GM19324 (cell line): ENCODE results near the gene CPXM1.
"Not testable (repeated sequence)": the region's sequence is repeated elsewhere in the genome, so short reads cannot be mapped to it uniquely, and the experiment has no call there.

Experiments used
- ATAC-seq: cut with Tn5 transposase; IDR thresholded peaks from one replicate; pipeline ENCODE4 v1.9.1; 2021; ENCODE audit warnings: mild to moderate bottlenecking, moderate library complexity; ENCODE audit not compliant: unreplicated experiment, low FRiP score

Gene CPXM1

DNA sequence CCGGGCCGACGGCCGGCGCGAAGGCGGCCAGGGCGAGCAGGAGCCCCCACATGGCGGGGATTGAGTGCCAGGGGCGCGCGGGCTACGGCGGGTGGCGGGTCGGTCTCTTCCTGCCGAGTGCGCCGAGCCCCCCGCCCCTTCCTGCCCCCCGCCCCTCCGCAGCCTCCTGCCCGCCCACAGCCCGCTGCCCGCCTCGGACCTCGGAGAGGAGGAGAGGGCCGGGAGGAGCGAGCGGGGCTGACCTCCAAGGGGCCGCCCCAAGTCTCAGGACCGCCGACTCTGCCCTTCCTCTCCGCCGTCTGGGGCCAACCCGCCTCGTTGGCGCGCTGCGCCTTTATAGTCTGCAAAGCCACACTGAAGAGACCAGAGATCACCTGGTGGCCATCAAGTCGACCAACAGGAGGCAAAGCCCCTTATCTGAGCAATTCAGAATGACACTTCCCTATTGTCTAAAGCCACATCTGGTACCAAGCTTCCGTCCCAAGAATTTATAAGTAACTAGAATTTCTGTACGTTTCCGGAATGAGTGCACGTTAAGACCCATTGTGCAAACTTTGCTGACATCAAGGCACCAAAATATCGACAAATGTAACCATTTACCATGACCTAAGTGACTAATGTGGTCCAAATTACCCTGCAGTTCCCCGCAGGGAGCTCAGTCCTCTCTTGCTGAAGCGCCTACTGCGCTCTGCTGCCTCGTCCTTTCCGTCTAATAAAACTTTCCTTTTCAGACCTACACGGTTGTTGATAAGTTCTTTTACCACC, at the start of gene CPXM1:
CPXM1 (minus strand) TSS at position 107 of the 765 bp plus-strand sequence; CDS start at position 52, 55 bp downstream.
- ATAC-seq = peak; percentile 42

DNA sequence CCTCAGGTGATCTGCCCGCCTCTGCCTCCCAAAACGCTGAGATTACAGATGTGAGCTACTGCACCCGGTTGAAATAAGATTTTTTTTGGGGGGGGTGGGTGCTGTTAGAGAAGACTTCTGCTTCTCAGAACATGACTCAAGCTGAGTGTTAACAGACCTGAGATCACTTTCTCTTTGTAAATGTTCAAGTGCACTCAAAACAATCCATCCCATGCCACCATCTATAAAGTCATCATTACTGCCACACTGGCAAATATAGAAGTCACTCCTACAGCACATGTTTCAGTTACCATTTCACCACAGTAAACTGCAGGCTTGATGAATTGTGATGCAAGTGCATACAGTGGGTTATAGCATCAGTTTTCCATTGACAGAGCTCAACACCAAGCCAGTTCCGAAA, 49.1 kb upstream of the CPXM1 start:
- no peak for ATAC-seq

DNA sequence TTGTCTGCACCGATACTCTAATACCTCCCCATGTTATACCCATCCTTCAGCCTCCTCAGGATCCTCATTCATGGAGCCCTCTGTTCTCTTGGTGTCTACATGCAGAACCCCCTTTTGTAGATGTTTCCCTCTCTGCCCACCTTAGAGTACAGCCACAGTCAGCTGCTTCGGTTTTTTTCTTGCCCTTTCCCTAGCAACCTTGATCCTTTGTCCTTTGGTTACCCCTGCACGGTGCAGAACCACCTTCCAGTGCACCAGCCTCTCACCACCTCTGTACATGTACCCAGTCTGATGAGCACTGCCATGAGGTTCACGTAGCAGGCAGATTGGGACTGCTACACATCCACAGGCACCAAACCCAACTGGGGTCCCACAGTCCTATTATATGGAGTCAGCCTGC, 47.4 kb upstream of the CPXM1 start:
- no peak for ATAC-seq

DNA sequence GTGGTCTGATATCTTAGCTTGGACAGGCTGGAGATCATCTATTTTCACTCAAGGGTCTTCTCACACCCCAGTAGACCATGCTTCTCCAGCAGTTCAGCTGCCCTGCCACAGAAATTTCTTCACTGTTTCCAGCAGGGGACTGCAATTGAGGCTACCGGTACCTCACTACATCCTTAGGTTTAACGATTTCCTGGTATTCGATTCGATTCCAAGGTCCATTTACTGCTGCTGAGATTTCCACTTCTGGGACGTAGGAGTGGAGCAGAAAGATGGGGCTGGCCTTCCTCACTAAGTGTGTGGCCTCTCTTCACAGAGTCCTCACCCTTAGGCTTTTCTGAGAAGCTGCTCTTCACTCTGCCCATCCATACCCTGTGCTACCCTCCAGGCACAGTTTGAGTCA, 46.3 kb upstream of the CPXM1 start:
- no peak for ATAC-seq

DNA sequence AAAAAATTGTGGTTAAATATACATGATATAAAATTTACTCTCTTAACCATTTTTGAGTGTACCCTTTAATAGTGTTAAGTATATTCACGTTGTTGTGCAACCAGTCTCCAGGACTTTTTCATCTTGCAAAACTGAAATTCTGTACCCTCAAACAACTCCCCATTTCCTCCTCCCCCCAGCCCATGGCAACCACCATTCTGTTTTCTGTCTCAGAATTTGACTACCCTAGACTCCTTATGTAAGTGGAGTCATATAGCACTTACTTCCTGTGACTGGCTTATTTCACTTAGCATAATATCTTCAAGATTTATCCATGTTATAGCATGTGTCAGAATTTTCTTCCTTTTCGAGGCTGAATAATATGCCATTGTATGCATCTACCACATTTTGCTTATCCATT, 45.2 kb upstream of the CPXM1 start:
- ATAC-seq = no peak

DNA sequence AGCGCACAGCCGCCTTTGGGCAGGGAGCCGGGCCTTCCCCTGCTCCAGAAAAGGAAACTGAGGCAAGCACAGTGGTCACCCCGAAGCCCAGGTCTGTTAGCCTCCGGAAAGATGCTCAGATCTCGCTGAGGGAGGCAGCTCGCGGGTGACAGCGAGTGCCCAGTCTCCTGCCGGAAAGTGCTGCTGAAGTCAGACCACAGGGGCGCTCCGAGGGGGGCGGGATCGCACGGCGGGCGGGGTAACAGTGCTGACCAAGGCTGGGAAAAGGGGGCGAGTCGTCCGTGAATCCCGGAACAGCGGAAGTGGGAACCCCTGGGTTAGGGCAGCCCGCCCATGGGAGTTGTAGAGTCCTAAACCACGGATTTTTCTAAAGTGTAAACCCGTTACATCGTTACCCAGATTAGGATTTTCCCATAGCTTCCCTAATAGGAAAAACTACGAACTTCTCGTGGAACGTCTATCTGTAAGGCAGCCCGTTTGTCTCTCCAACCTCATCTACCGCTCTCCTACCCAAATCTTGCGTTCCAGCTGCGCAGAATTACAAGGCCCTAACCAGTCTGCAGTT, 40.6 kb upstream of the CPXM1 start:
- ATAC-seq = peak; percentile 33

DNA sequence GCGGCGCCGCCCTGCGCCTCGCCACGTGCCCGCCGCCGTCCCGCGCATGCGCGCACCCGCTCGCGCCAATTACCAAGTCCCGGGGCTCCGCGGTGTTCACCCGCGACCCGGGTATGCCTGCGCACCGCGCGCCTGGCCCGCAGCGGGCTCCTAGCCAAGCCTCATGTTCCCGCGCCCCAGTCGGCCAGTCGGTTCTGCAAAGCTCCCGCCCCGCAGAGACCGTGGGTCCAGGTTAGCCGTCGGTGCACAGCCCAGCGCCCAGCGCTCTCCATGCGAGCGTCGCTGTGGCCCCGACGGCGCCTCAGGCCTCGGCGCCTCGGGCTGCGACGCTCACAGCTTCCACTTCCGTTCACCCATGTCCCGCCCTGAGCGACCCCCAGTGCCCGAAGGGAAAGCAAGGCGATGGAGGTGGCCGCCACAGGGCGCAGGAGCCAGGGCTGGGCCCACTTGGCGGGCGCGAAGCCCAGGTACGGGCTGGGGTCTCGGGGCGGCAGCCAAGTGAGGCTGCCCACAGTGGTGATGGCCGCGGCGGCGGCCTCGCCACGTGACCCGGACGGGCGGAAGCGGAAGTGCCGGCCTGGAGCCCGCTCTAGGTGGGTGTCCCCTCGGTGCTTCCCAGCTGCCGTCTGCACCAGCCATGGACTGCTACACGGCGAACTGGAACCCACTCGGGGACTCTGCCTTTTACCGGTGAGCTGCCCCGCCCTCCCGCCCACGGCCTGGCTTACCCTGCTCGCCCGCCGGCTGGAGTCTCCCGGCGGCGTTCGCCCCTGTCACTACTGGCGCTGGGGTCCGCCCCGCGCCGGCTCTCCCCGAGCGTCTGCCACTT, 39.9 kb upstream of the CPXM1 start, which contains the start of the genes PCED1A and VPS16:
PCED1A (minus strand) TSS at position 518 of the 829 bp plus-strand sequence. CDS start 743 bp downstream, outside the sequence.
VPS16 (plus strand) TSS at position 608 of the 829 bp plus-strand sequence; CDS start at position 638, 30 bp downstream.
- peak; percentile 91 for ATAC-seq

DNA sequence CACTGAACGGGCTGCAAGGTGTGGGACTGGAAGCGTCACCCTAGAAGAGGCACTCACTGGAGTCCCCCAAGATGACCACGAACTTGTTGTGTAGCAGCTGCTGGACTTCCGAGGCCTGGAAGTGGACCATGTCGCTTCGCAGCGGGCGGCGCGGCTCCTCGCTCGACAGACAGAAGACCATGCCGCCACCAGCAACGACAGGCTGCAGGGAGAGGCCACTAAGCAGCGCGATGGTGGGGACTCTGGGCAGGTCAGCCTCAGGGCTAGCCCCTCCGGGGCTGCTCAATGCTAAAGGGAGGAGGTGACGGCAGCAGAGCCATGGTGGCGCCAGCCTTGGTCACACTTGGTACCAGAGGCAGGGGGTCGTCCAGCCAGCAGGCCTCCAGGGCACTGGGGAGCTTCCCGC, 39.3 kb upstream of the CPXM1 start:
- ATAC-seq = no peak

DNA sequence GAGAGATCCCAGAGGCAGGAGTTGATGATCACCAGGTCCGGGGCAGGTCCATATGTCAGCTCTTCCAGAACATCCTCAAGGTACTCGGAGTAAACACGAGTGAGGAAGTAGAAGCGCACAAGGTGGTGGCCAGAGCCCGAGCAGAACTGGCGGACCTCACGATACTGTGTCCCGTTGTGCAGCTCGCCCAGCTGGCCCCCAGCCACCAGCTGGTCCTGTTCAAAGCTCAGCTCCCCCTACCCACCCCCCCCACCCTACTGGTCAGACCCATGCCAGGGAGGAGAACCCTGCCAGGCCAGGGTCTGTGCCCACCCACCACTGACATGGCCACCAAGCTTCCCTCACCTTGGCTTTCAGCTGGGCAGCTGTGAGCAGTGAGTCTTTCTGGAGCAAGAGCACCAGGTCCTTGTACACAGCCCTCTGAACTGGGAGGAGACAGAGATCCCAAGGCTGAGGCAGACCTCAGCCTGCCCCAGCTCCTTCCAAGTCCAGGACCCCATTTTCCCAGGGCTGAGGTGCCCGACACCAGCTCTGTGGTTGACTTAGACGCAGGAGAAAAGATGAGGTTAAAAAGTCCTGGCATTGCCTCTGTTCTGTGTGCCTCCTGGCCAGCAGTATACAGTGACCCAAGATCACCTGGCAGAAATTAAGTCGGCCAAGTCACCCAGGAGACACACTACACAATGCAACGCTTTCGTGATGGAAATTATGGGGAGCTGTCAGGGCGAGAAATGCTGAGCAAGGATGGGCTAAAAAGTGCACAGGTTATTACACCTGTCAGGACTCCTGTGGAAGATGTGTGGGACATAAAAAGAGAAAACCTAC, 38.6 kb upstream of the CPXM1 start:
- no peak for ATAC-seq

DNA sequence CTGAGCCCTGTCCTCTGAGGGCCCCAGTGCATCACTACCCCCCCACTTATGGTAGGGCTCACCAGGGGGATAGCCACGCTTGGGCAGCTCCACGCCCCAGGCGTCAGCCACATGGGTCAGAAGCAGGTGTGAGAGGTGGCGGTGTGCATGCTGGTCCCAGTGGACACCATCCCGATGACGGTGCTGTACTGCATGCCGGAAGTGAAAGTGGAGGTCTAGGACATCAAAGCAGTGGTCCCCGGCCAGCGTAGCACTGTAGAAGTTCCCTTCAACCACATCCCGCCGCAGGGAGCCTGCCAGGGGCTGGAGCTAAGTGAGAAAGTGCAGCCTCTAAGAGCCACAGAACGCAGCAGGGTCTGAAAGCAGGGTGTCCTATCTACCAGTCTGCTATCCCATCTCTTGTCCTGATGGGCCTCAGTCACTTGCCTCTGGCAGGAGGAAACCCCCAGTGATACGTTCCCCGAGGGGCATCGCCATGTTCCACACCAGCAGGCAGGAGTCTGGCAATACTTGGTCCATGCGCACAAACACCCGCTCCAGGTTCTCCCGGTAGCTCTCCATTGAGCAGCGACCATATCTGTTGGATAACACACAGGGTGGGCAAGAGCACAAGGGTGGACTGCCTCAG, 37.9 kb upstream of the CPXM1 start:
- ATAC-seq = no peak

DNA sequence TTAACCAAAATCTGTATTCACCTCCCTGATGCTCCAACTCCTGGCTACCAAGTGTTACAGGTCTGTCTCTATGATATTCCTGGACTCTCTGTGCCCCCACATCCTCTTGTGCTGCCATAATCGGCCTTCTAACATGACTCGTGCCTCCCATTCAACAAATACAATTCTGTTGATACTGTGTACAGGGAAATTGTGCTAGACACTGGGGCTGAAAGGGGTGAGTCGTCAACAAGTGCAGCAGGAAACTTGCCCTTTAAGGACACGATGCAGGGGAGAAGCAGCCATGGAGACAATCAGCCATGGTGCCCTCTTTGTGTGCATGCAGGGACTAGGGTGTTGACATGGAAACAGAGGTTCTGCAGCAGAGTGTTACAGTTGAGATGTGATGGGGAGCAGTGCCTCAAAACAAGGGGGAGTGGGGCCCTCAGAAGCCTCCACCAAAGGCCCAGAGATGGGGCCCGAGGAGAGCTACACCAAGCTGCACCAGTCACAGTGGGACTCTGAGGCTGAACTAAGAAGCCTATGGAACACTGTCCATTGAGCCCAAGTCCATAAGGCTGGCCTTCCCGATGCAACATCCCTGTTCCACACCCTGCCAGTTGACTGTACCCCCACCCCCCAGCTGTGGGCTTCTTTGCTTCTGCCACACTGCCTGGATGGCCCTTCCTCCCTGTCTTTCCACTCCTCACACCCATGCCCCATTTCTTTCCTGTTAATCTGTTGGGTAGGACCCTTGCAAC, 37.0 kb upstream of the CPXM1 start:
- ATAC-seq = no peak

DNA sequence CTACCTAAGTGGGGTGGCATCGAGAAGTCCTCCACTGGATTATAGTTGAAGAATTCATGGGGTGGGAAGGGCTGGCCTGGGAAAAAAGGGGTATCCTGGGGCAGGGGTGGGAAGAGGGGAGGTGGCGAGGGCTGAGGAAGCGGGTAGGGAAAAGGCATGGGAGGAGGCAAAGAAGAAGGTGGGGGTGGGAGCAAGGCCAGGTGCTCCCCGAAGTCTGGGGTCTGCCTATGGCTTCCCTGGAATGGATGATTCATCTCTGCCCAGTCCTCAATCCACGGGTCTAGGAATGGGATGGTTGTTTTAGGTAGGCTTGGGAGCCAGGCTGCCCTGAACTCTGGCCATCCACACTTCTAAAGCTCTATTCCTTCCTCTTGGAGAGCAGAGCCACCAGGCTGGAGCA, 35.6 kb upstream of the CPXM1 start:
- ATAC-seq = no peak

DNA sequence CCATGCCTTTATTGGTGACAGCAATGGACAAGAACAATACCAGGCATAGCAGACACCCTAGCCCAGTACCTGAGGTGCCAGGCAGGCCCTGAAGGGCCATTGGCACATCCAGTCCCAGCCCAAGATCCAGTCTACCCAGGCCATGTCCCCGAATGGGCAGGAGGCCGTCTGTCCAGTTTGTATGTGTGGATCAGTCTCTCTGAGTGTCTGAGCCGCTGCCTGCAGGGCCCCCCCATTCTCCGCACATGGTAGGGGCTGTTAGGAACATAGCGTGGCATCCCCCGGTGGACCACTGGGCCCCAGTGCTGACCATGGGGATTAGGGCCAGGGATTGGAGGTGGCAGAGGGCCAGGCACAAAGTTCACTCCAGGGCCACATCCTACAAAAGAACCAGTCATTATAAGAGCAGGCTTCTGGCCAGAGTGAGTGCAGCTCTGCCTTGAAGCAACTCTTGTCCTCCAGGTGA, 34.9 kb upstream of the CPXM1 start:
- ATAC-seq = no peak

DNA sequence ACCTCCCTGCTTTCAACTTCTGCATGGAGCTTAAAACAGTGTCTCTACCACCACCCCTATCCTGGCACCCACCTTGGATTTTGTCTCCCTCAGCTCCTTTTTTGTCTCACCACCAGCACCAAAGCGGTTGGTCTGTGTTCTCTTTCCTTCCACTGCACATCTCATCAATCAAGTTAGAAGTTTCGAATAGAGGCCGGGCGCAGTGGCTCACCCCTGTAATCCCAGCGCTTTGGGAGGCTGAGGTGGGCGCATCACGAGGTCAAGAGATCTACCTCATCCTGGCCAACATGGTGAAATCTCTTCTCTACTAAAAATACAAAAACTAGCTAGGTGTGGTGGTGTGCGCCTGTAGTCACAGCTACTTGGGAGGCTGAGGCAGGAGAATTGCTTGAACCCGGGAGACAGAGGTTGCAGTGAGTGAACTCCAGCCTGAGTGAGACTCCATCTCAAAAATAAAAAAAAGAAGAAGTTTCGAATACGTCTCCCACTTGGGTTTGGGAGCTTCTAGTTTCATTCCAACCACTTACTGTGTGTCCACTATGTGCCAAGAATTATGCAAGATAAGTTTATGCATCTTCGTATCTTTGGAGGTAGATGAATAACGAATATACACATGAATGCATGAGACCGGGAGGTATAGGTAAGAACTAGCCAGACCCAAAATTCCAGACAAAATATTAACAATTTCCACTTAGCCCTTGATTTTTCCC, 34.1 kb upstream of the CPXM1 start:
- no peak for ATAC-seq

DNA sequence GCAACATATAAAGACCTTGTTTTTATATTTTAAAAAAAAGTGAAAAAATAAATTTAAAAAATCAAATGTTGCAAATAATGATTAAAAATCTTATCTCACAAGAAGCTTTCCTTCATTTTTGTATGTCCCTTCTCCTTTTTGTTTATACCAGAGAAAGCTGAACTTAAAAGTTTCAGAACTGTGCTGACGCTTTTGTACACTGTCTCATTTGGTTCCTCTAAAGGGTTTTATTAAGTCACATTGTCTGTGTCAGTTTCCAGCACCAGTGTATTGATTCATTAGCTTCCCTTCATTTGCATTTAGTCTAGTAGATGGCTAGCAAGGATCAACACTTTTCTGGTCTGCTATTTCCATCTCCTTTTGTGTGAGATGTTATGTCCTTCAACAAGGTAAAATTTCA, 33.3 kb upstream of the CPXM1 start:
- ATAC-seq = no peak

DNA sequence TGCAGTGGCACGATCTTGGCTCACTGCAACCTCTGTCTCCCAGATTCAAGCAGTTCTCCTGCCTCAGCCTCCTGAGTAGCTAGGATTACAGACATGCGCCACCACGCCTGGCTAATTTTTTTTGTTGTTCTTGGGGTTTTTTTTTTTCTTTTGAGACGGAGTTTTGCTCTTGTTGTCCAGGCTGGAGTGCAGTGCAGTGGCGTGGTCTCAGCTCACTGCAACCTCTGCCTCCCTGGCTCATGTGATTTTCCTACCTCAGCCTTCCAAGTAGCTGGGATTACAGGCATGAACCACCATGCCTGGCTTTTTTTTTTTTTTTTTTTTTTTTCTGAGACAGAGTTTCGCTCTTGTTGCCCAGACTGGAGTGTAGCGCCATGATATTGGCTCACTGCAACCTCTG, 30.8 kb upstream of the CPXM1 start:
- ATAC-seq = not testable (repeated sequence)

DNA sequence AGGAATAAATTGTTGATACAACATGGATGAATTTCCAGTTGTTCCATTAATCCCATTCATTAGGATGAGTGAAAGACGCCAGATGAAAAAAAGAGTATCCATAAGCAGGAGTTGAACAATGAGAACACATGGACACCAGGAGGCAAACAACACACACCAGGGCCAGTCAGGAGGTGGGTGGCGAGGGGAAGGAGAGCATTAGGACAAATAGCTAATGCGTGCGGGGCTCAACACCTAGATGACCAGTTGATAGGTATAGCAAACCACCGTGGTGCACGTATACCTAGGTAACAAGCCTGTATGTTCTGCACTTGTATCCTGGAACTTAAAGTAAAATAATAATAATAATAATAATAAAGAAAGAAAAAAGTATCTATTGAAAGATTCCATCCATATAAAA, 28.9 kb upstream of the CPXM1 start:
- no peak for ATAC-seq

DNA sequence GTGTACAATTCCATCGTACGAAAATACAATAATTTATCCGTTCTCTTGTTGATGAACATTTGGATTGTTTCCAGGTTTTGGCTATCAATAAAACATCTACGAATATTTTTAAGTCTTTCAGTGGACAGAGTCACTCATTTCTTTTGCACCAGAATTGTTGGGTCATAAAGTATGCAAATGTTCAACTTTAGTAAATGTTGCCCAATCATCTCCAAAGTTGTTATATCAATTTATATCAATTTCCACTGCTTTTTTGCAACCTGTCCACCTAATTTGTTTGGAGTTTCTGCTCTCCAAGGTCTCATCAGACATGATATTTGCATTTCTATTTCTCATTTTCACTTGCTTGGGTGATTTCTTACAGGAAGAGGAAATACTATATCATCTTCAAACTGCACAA, 26.2 kb upstream of the CPXM1 start:
- ATAC-seq = no peak

DNA sequence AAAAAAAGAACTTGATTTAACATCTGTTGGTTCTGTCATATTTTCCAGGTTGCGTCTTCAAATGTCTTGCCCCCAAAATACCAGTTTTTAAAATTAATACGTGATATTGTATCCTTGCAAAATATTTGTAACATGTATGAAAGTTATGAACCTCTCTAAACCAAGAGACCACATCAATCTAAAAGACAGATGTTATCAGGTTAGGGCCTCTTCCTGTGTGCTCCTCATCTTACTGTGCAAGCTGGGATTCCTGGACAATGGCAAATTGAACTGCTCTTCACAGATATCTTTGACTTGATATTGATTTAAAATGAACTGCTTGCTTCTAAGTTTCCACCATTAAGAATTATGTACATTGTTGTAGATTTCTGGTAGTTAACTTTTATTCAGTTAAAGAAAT, 25.3 kb upstream of the CPXM1 start:
- ATAC-seq = no peak
